A549 (cell line): ENCODE measurements around the gene HOXA13. TPM values are rescaled to one million over a fixed set of nuclear protein-coding genes. Genes with fewer than 3 reads are reported as not detected.

Experiments used
- ATAC-seq, 2 experiments: fragments of 200-7000 bp in 1 of 2; fragments of >200 bp in 1 of 2; cut with Nextera tagmentation in 1 of 2; cut with Tn5 transposase in 1 of 2; 3 replicates each; pipeline versions ENCODE4 v1.8.0 to v1.9.1; 2018 to 2020; ENCODE audit warnings: mild to moderate bottlenecking in 1 of 2, moderate library complexity in 1 of 2
- CTCF ChIA-PET: fragments of 300-600 bp; sonication (Branson Sonifier 250); formaldehyde crosslinking; extraction: SDS; loops from one replicate; lab custom pipeline; 2021; ENCODE audit warnings: antibody characterized with exemption, inconsistent platforms; lab: Yijun Ruan, JAX
- POLR2A ChIA-PET: fragments of 350-600 bp; formaldehyde crosslinking; extraction: SDS; loops from one replicate; lab custom pipeline; 2021; ENCODE audit warnings: antibody characterized with exemption, inconsistent platforms; lab: Yijun Ruan, JAX
- DNase-seq, 2 experiments: peaks; one replicate each; pipeline versions ENCODE4 v3.0.0 to v3.0.0-alpha.2; 2011 to 2016; ENCODE audit warnings: low read depth in 1 of 2, low spot score in 1 of 2
- FAIRE-seq: peaks from 2 replicates; lab custom pipeline; 2011; peaks lifted over from hg19 to GRCh38; lab: Jason Lieb, UNC
- H3K27ac ChIP-seq, 2 experiments: fragments of >200 bp; sonication (Bioruptor Twin); formaldehyde crosslinking; 3 replicates each; pipeline ENCODE4 v1.5.1; 2016 to 2017
- H3K4me1 ChIP-seq: fragments of >200 bp; sonication (Bioruptor Twin); formaldehyde crosslinking; 3 replicates; pipeline ENCODE4 v1.6.1; 2016
- H3K4me2 ChIP-seq: fragments of >200 bp; sonication (Bioruptor Twin); formaldehyde crosslinking; 3 replicates; pipeline ENCODE4 v1.6.1; 2016
- H3K4me3 ChIP-seq: fragments of >200 bp; sonication (Bioruptor Twin); formaldehyde crosslinking; 3 replicates; pipeline ENCODE4 v1.5.1; 2016
- H3K9me3 ChIP-seq: fragments of >200 bp; sonication (Bioruptor Twin); formaldehyde crosslinking; 3 replicates; pipeline ENCODE4 v1.6.1; 2016
- BHLHE40 ChIP-seq: IDR thresholded peaks from 2 replicates; pipeline ENCODE4 v1.6.1; 2012; ENCODE audit warnings: low read depth, low read length, inconsistent platforms
- CBX2 ChIP-seq: fragments of 200-600 bp; sonication (generic); IDR thresholded peaks from 2 replicates; pipeline ENCODE4 v1.6.1; 2016; ENCODE audit warnings: low read depth, mild to moderate bottlenecking, borderline replicate concordance
- CBX8 ChIP-seq: fragments of 200-600 bp; sonication (generic); IDR thresholded peaks from 2 replicates; pipeline ENCODE4 v1.6.1; 2016
- CHD2 ChIP-seq: fragments of 150-350 bp; IDR thresholded peaks from 2 replicates; pipeline ENCODE4 v1.6.1; 2014; ENCODE audit warnings: low read length; ENCODE audit not compliant: partially characterized antibody
- CHD4 ChIP-seq: fragments of 200-600 bp; sonication (generic); IDR thresholded peaks from 2 replicates; pipeline ENCODE4 v1.6.1; 2016; ENCODE audit warnings: antibody characterized with exemption, mild to moderate bottlenecking, borderline replicate concordance
- EP300 ChIP-seq, 2 experiments: fragments of >200 bp; sonication (Bioruptor Twin); formaldehyde crosslinking; IDR thresholded peaks; 2 replicates in 1 of 2; 3 replicates in 1 of 2; pipeline ENCODE4 v1.6.1; 2016 to 2017
- ESRRA ChIP-seq: fragments of 150-350 bp; IDR thresholded peaks from 2 replicates; pipeline ENCODE4 v1.6.1; 2014; ENCODE audit warnings: mild to moderate bottlenecking, low read length, borderline replicate concordance
- FOSL2 ChIP-seq, 2 experiments: fragments of 450-650 bp in 1 of 2; fragments of >200 bp in 1 of 2; sonication (Bioruptor Twin) in 1 of 2; formaldehyde crosslinking; IDR thresholded peaks; 2 replicates each; pipeline versions ENCODE4 v1.5.0 to v1.6.1; 2016 to 2020; ENCODE audit warnings: mild to moderate bottlenecking in 1 of 2, moderate library complexity in 1 of 2
- HDAC2 ChIP-seq: fragments of 200-600 bp; sonication (generic); IDR thresholded peaks from 2 replicates; pipeline ENCODE4 v1.6.1; 2016
- HEYL ChIP-seq: fragments of 250-450 bp; sonication (Bioruptor Pico); IDR thresholded peaks from 2 replicates; pipeline ENCODE4 v1.8.0; 2021; ENCODE audit warnings: mild to moderate bottlenecking, moderate library complexity
- HOXA7 ChIP-seq: fragments of 250-450 bp; sonication (Bioruptor Pico); IDR thresholded peaks from 2 replicates; pipeline ENCODE4 v1.5.0; 2020; ENCODE audit warnings: mild to moderate bottlenecking, moderate library complexity
- HOXB13 ChIP-seq: fragments of 250-450 bp; sonication (Bioruptor Pico); IDR thresholded peaks from 2 replicates; pipeline ENCODE4 v1.5.0; 2020; ENCODE audit warnings: low read depth, mild to moderate bottlenecking, moderate library complexity
- HOXB5 ChIP-seq: fragments of 250-450 bp; sonication (Bioruptor Pico); IDR thresholded peaks from 2 replicates; pipeline ENCODE4 v1.5.0; 2020; ENCODE audit warnings: mild to moderate bottlenecking, moderate library complexity
- JUN ChIP-seq, 2 experiments: fragments of >200 bp; sonication (Bioruptor Twin); formaldehyde crosslinking; IDR thresholded peaks; 2 replicates in 1 of 2; 3 replicates in 1 of 2; pipeline ENCODE4 v1.6.1; 2016 to 2017
- JUNB ChIP-seq: fragments of >200 bp; sonication (Bioruptor Twin); formaldehyde crosslinking; IDR thresholded peaks from 2 replicates; pipeline ENCODE4 v1.6.1; 2016
- KDM1A ChIP-seq: fragments of 200-600 bp; sonication (generic); IDR thresholded peaks from 2 replicates; pipeline ENCODE4 v1.6.1; 2016; ENCODE audit warnings: low read depth, mild to moderate bottlenecking
- KDM5A ChIP-seq: fragments of 200-600 bp; sonication (generic); IDR thresholded peaks from 2 replicates; pipeline ENCODE4 v1.6.1; 2016; ENCODE audit warnings: antibody characterized with exemption, mild to moderate bottlenecking
- MAZ ChIP-seq: fragments of 150-350 bp; IDR thresholded peaks from 2 replicates; pipeline ENCODE4 v1.6.1; 2014; ENCODE audit warnings: antibody characterized with exemption, low read depth, low read length, borderline replicate concordance
- MYC ChIP-seq: IDR thresholded peaks from 2 replicates; pipeline ENCODE4 v1.6.1; 2012; ENCODE audit warnings: mild to moderate bottlenecking, inconsistent platforms, low read length, improper control_type of control experiment, borderline replicate concordance
- NPAS2 ChIP-seq: fragments of 250-450 bp; sonication (Bioruptor Pico); IDR thresholded peaks from 2 replicates; pipeline ENCODE4 v1.8.0; 2022; ENCODE audit warnings: mild to moderate bottlenecking, moderate library complexity, borderline replicate concordance
- NR3C1 ChIP-seq: fragments of >200 bp; sonication (Bioruptor Twin); formaldehyde crosslinking; IDR thresholded peaks from 3 replicates; pipeline ENCODE4 v1.6.1; 2017
- PHF8 ChIP-seq: fragments of 200-600 bp; sonication (generic); IDR thresholded peaks from 2 replicates; pipeline ENCODE4 v1.6.1; 2016; ENCODE audit warnings: low read depth, mild to moderate bottlenecking, antibody characterized with exemption, moderate library complexity, borderline replicate concordance
- POLR2AphosphoS2 ChIP-seq: conservative IDR thresholded peaks from 2 replicates; pipeline ENCODE4 v1.6.1; 2012; ENCODE audit warnings: low read length, improper control_type of control experiment, inconsistent platforms
- RARB ChIP-seq: fragments of 250-450 bp; sonication (Bioruptor Pico); IDR thresholded peaks from 2 replicates; pipeline ENCODE4 v1.8.0; 2021; ENCODE audit warnings: mild to moderate bottlenecking, moderate library complexity
- RNF2 ChIP-seq: fragments of 200-600 bp; sonication (generic); IDR thresholded peaks from 2 replicates; pipeline ENCODE4 v1.6.1; 2016; ENCODE audit warnings: low read depth, mild to moderate bottlenecking, antibody characterized with exemption, moderate library complexity, borderline replicate concordance
- SREBF2 ChIP-seq: fragments of 450-650 bp; IDR thresholded peaks from 2 replicates; pipeline ENCODE4 v1.6.1; 2014; ENCODE audit warnings: mild to moderate bottlenecking, moderate library complexity
- ZNF302 ChIP-seq: fragments of 250-450 bp; sonication (Bioruptor Pico); IDR thresholded peaks from 2 replicates; pipeline ENCODE4 v1.9.0; 2021; ENCODE audit warnings: inconsistent platforms, mild to moderate bottlenecking, moderate library complexity
- ZSCAN20 ChIP-seq: fragments of 250-450 bp; sonication (Bioruptor Pico); IDR thresholded peaks from 2 replicates; pipeline ENCODE4 v1.8.0; 2022; ENCODE audit warnings: mild to moderate bottlenecking, moderate library complexity
- WGBS: methylation state at CpG from one replicate; pipeline ENCODE4 v1.1.6; 2017; ENCODE audit errors: missing lambda C conversion rate; 5-methylcytosine and 5-hydroxymethylcytosine counted together
- polyA minus RNA-seq: library from RNA; depleted of rRNA, polyadenylated mRNA; stranded (reverse); fragments of >200 nt; gene quantifications from 2 replicates; pipeline ENCODE4 v1.2.3, GENCODE V29; 2011; rRNA and poly(A)+ RNA removed
- polyA plus RNA-seq, 4 experiments: library from polyadenylated mRNA; depleted of rRNA in 3 of 4; stranded (reverse); fragments of >200 nt; fragmentation: RNase III in 1 of 4; extraction: RNeasy Plus Mini Kit Qiagen cat#74134 plus additional on column Dnase treatment in 1 of 4; gene quantifications; 2 replicates in 3 of 4; 3 replicates in 1 of 4; pipeline ENCODE4 v1.2.3, GENCODE V29; 2011 to 2017
- TF ChIP-seq, protein P1 (sequence below): fragments of 250-450 bp; sonication (Bioruptor Pico); IDR thresholded peaks from 2 replicates; pipeline ENCODE4 v1.5.0; 2021; ENCODE audit warnings: mild to moderate bottlenecking, moderate library complexity, borderline replicate concordance
- TF ChIP-seq, protein P2 (sequence below): fragments of >200 bp; sonication (Bioruptor Twin); formaldehyde crosslinking; IDR thresholded peaks from 3 replicates; pipeline ENCODE4 v1.6.1; 2016
- TF ChIP-seq, protein P3 (sequence below): fragments of 150-350 bp; IDR thresholded peaks from 2 replicates; pipeline ENCODE4 v1.6.1; 2014; ENCODE audit warnings: low read depth, mild to moderate bottlenecking, low read length
- TF ChIP-seq, protein P4 (sequence below): fragments of >200 bp; sonication (Bioruptor Twin); formaldehyde crosslinking; IDR thresholded peaks from 2 replicates; pipeline ENCODE4 v1.6.1; 2016
- TF ChIP-seq, protein P5 (sequence below): IDR thresholded peaks from 2 replicates; pipeline ENCODE4 v1.6.1; 2012
- TF ChIP-seq, protein P6 (sequence below): IDR thresholded peaks from 2 replicates; pipeline ENCODE4 v1.6.1; 2012

Gene HOXA13
- 2.2 TPM in 2 replicates for polyA plus RNA-seq (2011; rRNA removed)
- 0.74 and 0.88 TPM in 2 replicates for polyA plus RNA-seq (2012; cell fraction: cytosol; rRNA removed)
- polyA plus RNA-seq (2012; cell fraction: nucleus; rRNA removed) = 0.37 and 0.42 TPM in 2 replicates
- 2.3 to 2.7 TPM (median 2.4 TPM) in 3 replicates for polyA plus RNA-seq (2017; fragmentation: RNase III; extraction: RNeasy Plus Mini Kit Qiagen cat#74134 plus additional on column Dnase treatment)
- polyA minus RNA-seq = 0.83 and 1.1 TPM in 2 replicates

GRCh38 chr7:27199849-27200760 is at the start of gene HOXA13:
HOXA13 (minus strand) TSS chr7:27200091; CDS start chr7:27200077, 14 bp downstream.
- WGBS = 3% methylated on average over 27 of the region's 99 CpGs
- ChIA-PET CTCF (interaction anchor here (0.7 to 4.2 kb wide), 22 partner anchors 10 to 897 kb away, joined by 3 to 33 read pairs (median 8); no protein-coding TSS in a partner anchor), POLR2A (interaction anchor here (1.0 to 1.6 kb wide), 5 partner anchors 463 to 894 kb away, joined by 3 to 6 read pairs (median 3); partner anchors contain the start of gene HIBADH)
- FAIRE-seq (no peak), ATAC-seq (peak; percentile 80 to 91), DNase-seq (peak; percentile 65 to 69)
- H3K9me3 ChIP-seq = no peaks in the 10 kb centered on the region
- H3K4me3 ChIP-seq = peak within 1 kb of the TSS; percentile 82
- H3K4me1 ChIP-seq = peaks cover 15% of the 10 kb centered on the region
- peak within 1 kb of the TSS; percentile 85 for H3K4me2 ChIP-seq
- H3K27ac ChIP-seq = peak within 1 kb of the TSS; percentile 77 to 87
- TF ChIP-seq EP300 (IDR thresholded peaks at IDR 0.05) (no peak), RARB (CRISPR knock-in tag) (no peak), CHD2 (no peak), CBX8 (no peak), KDM1A (no peak), MYC (0 out of 2 replicates have a peak, but pooled peaks have one; percentile 51), CHD4 (no peak), NR3C1 (no peak), KDM5A (no peak), ZSCAN20 (CRISPR knock-in tag) (no peak), SREBF2 (no peak), RNF2 (no peak), HOXB13 (CRISPR knock-in tag) (no peak), NPAS2 (CRISPR knock-in tag) (no peak), POLR2AphosphoS2 (no peak), JUNB (no peak), JUN (IDR thresholded peaks at IDR 0.05) (no peak), ESRRA (no peak), MAZ (no peak), HDAC2 (no peak; the same call in 1 of the 2 replicates), BHLHE40 (no peak), HOXA7 (CRISPR knock-in tag) (no peak), CBX2 (no peak), PHF8 (no peak), HOXB5 (CRISPR knock-in tag) (no peak), ZNF302 (CRISPR knock-in tag) (no peak), HEYL (CRISPR knock-in tag) (no peak), FOSL2 (IDR thresholded peaks at IDR 0.05) (no peak), FOSL2 (CRISPR knock-in tag; IDR thresholded peaks at IDR 0.05) (no peak)
- TF ChIP-seq, protein P1, sequence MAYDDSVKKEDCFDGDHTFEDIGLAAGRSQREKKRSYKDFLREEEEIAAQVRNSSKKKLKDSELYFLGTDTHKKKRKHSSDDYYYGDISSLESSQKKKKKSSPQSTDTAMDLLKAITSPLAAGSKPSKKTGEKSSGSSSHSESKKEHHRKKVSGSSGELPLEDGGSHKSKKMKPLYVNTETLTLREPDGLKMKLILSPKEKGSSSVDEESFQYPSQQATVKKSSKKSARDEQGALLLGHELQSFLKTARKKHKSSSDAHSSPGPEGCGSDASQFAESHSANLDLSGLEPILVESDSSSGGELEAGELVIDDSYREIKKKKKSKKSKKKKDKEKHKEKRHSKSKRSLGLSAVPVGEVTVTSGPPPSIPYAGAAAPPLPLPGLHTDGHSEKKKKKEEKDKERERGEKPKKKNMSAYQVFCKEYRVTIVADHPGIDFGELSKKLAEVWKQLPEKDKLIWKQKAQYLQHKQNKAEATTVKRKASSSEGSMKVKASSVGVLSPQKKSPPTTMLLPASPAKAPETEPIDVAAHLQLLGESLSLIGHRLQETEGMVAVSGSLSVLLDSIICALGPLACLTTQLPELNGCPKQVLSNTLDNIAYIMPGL = no peak
- TF ChIP-seq, protein P2, sequence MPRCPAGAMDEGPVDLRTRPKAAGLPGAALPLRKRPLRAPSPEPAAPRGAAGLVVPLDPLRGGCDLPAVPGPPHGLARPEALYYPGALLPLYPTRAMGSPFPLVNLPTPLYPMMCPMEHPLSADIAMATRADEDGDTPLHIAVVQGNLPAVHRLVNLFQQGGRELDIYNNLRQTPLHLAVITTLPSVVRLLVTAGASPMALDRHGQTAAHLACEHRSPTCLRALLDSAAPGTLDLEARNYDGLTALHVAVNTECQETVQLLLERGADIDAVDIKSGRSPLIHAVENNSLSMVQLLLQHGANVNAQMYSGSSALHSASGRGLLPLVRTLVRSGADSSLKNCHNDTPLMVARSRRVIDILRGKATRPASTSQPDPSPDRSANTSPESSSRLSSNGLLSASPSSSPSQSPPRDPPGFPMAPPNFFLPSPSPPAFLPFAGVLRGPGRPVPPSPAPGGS = 0 out of 3 replicates have a peak, but pooled peaks have one; percentile 27
- TF ChIP-seq, protein P3, sequence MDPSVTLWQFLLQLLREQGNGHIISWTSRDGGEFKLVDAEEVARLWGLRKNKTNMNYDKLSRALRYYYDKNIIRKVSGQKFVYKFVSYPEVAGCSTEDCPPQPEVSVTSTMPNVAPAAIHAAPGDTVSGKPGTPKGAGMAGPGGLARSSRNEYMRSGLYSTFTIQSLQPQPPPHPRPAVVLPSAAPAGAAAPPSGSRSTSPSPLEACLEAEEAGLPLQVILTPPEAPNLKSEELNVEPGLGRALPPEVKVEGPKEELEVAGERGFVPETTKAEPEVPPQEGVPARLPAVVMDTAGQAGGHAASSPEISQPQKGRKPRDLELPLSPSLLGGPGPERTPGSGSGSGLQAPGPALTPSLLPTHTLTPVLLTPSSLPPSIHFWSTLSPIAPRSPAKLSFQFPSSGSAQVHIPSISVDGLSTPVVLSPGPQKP = no peak
- TF ChIP-seq, protein P4, sequence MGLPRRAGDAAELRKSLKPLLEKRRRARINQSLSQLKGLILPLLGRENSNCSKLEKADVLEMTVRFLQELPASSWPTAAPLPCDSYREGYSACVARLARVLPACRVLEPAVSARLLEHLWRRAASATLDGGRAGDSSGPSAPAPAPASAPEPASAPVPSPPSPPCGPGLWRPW = no peak
- TF ChIP-seq, protein P5, sequence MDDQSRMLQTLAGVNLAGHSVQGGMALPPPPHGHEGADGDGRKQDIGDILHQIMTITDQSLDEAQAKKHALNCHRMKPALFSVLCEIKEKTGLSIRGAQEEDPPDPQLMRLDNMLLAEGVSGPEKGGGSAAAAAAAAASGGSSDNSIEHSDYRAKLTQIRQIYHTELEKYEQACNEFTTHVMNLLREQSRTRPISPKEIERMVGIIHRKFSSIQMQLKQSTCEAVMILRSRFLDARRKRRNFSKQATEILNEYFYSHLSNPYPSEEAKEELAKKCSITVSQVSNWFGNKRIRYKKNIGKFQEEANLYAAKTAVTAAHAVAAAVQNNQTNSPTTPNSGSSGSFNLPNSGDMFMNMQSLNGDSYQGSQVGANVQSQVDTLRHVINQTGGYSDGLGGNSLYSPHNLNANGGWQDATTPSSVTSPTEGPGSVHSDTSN = no peak
- TF ChIP-seq, protein P6, sequence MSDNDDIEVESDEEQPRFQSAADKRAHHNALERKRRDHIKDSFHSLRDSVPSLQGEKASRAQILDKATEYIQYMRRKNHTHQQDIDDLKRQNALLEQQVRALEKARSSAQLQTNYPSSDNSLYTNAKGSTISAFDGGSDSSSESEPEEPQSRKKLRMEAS = peak; percentile 50; the same call in 1 of the 2 replicates
